ENCODE results near the gene ZHX3. TPM values are rescaled to one million over a fixed set of nuclear protein-coding genes. Genes with fewer than 3 reads are reported as not detected.

Gene ZHX3
- total and polyA plus RNA-seq, 2 of the 13 experiments (the other 11 are each of a cell fraction or from before 2014, with no cell fraction given) = 8.4 to 11.7 TPM

DNA sequence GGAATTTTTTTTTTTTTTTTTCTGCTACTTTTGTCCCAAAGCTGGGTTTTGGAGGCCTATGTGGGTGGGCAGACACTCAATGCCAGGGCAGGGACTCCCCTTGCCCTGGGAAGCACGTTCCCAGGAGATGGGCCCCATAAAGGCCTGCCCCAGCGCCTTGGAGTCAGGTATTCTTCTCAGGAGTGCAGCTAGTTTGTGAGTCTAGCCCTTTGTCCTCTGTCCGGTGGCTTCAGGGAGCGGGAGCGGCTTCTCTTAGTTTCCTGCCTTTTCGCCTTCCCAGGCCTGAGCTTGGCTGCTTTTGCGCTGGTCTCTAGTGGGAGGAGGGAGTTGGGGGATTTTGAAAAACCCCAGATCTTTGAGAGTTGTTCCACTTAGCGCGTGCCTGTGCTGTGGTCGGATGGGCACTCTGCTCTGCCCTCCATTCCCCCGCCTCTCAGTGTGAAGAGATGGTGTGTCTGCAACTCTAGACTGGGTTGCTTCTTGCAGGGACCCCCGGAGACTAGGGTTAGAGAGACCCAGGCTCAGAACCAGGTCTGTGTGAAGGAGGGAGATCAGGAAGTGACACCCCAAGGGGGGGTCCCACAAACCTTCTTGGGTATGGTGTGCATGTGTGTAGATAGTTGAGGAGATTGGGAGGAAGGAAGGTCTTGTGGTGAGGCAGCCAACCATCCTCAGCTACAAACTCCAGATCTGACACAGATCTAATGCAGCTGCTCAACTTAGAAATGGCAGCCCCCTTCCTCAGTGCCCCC is 178.9 kb downstream of the ZHX3 start (continued):
- TF ChIP-seq, protein P1, sequence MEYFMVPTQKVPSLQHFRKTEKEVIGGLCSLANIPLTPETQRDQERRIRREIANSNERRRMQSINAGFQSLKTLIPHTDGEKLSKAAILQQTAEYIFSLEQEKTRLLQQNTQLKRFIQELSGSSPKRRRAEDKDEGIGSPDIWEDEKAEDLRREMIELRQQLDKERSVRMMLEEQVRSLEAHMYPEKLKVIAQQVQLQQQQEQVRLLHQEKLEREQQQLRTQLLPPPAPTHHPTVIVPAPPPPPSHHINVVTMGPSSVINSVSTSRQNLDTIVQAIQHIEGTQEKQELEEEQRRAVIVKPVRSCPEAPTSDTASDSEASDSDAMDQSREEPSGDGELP (IDR thresholded peaks at IDR 0.05; ENCODE audit: borderline replicate concordance, low read depth) = no peak
- TF ChIP-seq KLF11 (CRISPR knock-in tag; IDR thresholded peaks at IDR 0.05) (no peak), ZBTB8A (CRISPR knock-in tag; IDR thresholded peaks at IDR 0.05; ENCODE audit: borderline replicate concordance, low read depth) (0 out of 2 replicates have a peak, but pooled peaks have one; percentile 40), RARG (CRISPR knock-in tag; IDR thresholded peaks at IDR 0.05; ENCODE audit: low read depth) (no peak), MAF1 (CRISPR knock-in tag; IDR thresholded peaks at IDR 0.05; ENCODE audit: borderline replicate concordance) (no peak), ZBTB7B (CRISPR knock-in tag; IDR thresholded peaks at IDR 0.05) (no peak), MTA1 (CRISPR knock-in tag; IDR thresholded peaks at IDR 0.05; ENCODE audit: borderline replicate concordance) (0 out of 2 replicates have a peak, but pooled peaks have one; percentile 32), ZNF263 (CRISPR knock-in tag; IDR thresholded peaks at IDR 0.05) (0 out of 2 replicates have a peak, but pooled peaks have one; percentile 34), NCOA5 (CRISPR knock-in tag; IDR thresholded peaks at IDR 0.05) (no peak), RFXAP (CRISPR knock-in tag; IDR thresholded peaks at IDR 0.05; ENCODE audit: borderline replicate concordance) (no peak), DNMT1 (CRISPR knock-in tag; IDR thresholded peaks at IDR 0.05) (no peak), SIN3B (IDR thresholded peaks at IDR 0.05; ENCODE audit: low read length) (no peak)
- TF ChIP-seq, protein P2, sequence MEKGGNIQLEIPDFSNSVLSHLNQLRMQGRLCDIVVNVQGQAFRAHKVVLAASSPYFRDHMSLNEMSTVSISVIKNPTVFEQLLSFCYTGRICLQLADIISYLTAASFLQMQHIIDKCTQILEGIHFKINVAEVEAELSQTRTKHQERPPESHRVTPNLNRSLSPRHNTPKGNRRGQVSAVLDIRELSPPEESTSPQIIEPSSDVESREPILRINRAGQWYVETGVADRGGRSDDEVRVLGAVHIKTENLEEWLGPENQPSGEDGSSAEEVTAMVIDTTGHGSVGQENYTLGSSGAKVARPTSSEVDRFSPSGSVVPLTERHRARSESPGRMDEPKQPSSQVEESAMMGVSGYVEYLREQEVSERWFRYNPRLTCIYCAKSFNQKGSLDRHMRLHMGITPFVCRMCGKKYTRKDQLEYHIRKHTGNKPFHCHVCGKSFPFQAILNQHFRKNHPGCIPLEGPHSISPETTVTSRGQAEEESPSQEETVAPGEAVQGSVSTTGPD (CRISPR knock-in tag; IDR thresholded peaks at IDR 0.05) = peak; percentile 3; the same call in 1 of the 2 replicates
- TF ChIP-seq, protein P3, sequence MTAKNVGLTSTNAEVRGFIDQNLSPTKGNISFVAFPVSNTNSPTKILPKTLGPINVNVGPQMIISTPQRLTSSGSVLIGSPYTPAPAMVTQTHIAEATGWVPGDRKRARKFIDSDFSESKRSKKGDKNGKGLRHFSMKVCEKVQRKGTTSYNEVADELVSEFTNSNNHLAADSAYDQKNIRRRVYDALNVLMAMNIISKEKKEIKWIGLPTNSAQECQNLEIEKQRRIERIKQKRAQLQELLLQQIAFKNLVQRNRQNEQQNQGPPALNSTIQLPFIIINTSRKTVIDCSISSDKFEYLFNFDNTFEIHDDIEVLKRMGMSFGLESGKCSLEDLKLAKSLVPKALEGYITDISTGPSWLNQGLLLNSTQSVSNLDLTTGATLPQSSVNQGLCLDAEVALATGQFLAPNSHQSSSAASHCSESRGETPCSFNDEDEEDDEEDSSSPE (CRISPR knock-in tag; IDR thresholded peaks at IDR 0.05) = peak; percentile 21; the same call in 1 of the 2 replicates
- TF ChIP-seq, protein P4, sequence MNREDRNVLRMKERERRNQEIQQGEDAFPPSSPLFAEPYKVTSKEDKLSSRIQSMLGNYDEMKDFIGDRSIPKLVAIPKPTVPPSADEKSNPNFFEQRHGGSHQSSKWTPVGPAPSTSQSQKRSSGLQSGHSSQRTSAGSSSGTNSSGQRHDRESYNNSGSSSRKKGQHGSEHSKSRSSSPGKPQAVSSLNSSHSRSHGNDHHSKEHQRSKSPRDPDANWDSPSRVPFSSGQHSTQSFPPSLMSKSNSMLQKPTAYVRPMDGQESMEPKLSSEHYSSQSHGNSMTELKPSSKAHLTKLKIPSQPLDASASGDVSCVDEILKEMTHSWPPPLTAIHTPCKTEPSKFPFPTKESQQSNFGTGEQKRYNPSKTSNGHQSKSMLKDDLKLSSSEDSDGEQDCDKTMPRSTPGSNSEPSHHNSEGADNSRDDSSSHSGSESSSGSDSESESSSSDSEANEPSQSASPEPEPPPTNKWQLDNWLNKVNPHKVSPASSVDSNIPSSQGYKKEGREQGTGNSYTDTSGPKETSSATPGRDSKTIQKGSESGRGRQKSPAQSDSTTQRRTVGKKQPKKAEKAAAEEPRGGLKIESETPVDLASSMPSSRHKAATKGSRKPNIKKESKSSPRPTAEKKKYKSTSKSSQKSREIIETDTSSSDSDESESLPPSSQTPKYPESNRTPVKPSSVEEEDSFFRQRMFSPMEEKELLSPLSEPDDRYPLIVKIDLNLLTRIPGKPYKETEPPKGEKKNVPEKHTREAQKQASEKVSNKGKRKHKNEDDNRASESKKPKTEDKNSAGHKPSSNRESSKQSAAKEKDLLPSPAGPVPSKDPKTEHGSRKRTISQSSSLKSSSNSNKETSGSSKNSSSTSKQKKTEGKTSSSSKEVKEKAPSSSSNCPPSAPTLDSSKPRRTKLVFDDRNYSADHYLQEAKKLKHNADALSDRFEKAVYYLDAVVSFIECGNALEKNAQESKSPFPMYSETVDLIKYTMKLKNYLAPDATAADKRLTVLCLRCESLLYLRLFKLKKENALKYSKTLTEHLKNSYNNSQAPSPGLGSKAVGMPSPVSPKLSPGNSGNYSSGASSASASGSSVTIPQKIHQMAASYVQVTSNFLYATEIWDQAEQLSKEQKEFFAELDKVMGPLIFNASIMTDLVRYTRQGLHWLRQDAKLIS (CRISPR knock-in tag; IDR thresholded peaks at IDR 0.05) = no peak; the same call in 1 of the 2 replicates
- TF ChIP-seq, protein P5, sequence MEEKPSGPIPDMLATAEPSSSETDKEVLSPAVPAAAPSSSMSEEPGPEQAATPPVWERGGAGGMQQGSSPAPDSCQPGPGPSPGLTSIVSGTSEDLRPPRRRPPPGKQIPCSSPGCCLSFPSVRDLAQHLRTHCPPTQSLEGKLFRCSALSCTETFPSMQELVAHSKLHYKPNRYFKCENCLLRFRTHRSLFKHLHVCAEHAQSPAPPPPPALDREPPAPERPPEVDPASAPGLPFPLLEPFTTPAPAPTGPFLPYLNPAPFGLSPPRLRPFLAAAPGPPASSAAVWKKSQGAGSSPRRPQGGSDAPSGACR (CRISPR knock-in tag; IDR thresholded peaks at IDR 0.05) = no peak
- TF ChIP-seq, protein P6, sequence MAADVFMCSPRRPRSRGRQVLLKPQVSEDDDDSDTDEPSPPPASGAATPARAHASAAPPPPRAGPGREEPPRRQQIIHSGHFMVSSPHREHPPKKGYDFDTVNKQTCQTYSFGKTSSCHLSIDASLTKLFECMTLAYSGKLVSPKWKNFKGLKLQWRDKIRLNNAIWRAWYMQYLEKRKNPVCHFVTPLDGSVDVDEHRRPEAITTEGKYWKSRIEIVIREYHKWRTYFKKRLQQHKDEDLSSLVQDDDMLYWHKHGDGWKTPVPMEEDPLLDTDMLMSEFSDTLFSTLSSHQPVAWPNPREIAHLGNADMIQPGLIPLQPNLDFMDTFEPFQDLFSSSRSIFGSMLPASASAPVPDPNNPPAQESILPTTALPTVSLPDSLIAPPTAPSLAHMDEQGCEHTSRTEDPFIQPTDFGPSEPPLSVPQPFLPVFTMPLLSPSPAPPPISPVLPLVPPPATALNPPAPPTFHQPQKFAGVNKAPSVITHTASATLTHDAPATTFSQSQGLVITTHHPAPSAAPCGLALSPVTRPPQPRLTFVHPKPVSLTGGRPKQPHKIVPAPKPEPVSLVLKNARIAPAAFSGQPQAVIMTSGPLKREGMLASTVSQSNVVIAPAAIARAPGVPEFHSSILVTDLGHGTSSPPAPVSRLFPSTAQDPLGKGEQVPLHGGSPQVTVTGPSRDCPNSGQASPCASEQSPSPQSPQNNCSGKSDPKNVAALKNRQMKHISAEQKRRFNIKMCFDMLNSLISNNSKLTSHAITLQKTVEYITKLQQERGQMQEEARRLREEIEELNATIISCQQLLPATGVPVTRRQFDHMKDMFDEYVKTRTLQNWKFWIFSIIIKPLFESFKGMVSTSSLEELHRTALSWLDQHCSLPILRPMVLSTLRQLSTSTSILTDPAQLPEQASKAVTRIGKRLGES (CRISPR knock-in tag; IDR thresholded peaks at IDR 0.05; ENCODE audit: borderline replicate concordance) = no peak
